ENCODE data around the gene GUCD1.

- TF ChIP-seq CTCF (IDR thresholded peaks at IDR 0.05 in 2 of 3, conservative IDR thresholded peaks at IDR 0.05 in 1 of 3; ENCODE audit: control insufficient read depth in 2 of 3, extremely low read depth in 1 of 3, insufficient read depth in 1 of 3, low read depth in 3 of 3, low read length in 3 of 3) (no peak), GATAD2B (conservative IDR thresholded peaks at IDR 0.05; ENCODE audit: low read depth) (no peak), ZNF274 (IDR thresholded peaks at IDR 0.05; ENCODE audit: insufficient read depth, insufficient read length) (no peak), CEBPB (IDR thresholded peaks at IDR 0.05; ENCODE audit: borderline replicate concordance in 1 of 2, low read depth in 2 of 2, low read length in 2 of 2) (no peak), E2F4 (IDR thresholded peaks at IDR 0.05; ENCODE audit: low read depth, low read length) (no peak), ATF2 (IDR thresholded peaks at IDR 0.05; ENCODE audit: low read length) (no peak), BACH1 (IDR thresholded peaks at IDR 0.05; ENCODE audit: borderline replicate concordance) (no peak), SMC3 (IDR thresholded peaks at IDR 0.05; ENCODE audit: borderline replicate concordance, low read length) (no peak)
Measured at GRCh38 chr22:24587948-24588347, 33.0 kb upstream of the GUCD1 start.

All from GM12878 (cell line).